ENCODE data around the gene EFHD1.
A peak's percentile ranks its signal among the peaks of the same experiment; 100 is the strongest.

The EFHD1 gene, protein sequence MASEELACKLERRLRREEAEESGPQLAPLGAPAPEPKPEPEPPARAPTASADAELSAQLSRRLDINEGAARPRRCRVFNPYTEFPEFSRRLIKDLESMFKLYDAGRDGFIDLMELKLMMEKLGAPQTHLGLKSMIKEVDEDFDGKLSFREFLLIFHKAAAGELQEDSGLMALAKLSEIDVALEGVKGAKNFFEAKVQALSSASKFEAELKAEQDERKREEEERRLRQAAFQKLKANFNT

DNA sequence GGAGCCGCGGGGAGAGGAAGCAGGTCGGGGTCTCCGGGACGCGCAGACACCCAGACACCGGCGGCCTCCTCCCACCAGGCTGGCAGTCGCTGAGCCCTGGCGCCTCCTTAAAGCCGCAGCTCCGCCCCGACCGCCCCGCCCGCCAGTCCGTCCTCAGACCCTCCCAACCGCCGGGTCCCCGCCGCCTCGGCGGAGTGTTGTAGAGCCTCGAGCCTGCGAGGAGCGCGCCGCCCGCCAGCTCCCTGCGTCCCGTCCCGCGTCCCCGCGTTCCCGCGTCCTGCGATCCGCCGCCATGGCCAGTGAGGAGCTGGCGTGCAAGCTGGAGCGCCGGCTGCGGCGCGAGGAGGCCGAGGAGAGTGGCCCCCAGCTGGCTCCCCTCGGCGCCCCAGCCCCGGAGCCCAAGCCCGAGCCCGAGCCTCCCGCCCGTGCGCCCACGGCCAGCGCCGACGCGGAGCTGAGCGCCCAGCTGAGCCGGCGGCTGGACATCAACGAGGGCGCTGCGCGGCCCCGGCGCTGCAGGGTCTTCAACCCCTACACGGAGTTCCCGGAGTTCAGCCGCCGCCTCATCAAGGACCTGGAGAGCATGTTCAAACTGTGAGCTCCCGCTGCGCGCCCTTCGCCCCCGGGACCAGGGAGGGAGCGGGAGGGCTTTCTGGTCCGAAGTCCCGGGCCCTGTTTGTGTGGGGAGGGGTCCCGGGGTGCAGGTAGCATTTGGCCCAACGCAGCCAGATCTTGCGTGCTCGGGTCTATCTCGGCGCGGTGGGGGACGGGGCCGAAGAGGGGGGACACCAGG lies at the start of gene EFHD1:
TSS of gene EFHD1 (plus strand) at position 192 of the 793 bp plus-strand sequence. CDS start at position 293, 101 bp downstream.
- DNase-seq: peak; percentile 21

GRCh38 chr2:232584238-232584637 lies 49.2 kb upstream of the EFHD1 start:
- no peak for DNase-seq

DNA sequence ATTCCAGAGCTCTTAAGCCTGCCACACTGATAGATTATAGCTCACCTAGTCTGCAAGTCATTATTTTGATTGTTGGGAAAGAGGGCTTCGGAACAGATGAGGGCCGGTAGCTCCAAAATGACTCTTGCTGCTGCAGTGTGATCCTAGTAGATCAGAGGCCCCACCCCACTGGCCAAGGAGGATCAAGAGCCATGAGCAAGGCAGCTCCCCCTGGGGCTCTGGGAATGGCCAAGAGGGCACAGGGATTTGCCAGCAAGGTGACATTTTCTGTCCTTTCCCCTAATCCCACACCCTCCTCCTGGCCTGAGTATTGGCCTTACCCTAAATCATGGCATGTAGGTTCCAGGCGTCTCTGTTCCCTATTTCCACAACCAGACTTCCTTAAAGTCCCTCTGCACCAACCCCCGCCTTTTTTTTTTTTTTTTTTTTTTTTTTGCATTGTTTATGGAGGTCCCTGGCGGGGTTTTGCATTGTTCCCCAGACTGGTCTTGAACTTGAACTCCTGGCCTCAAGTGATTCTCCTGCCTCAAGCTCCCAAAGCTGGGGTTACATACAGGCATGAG lies 46.4 kb upstream of the EFHD1 start:
- DNase-seq: no peak

GRCh38 chr2:232587512-232587911 lies 45.9 kb upstream of the EFHD1 start:
- no peak for DNase-seq

GRCh38 chr2:232588031-232588430 lies 45.4 kb upstream of the EFHD1 start:
- DNase-seq: no peak

GRCh38 chr2:232588680-232589585 lies 44.5 kb upstream of the EFHD1 start:
- DNase-seq: peak; percentile 42

DNA sequence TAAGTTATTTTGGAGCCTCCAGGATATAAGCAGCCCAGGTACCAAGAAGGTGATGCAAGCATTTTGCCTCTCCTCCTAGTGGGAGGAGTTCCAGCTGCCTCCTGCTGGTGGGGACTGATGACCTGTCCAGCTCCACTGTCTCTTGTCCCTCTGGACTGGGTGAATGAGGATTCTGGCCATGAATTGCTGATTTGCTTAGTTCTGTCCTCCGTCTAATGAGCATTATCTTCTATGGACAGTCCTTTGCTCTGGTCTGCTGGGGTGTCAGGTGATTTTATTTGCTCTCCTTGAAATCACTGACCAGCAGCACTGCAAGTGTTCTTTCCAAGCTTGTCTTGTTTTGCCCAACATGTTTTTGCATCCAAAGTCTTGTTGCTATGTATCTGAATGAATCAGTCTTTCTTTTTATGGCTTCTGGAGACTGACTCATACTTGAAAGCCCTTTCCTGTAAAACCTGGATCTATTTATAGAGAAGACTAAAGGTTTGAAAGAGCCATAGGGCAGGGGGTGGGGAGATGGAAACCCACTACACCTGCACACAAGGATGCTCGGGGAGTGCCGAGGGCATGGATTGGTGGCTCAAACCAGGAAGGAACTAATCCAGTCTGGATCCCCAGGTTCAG lies 40.5 kb upstream of the EFHD1 start:
- DNase-seq: peak; percentile 44

GRCh38 chr2:232593982-232594381 lies 39.4 kb upstream of the EFHD1 start:
- no peak for DNase-seq

- no peak for DNase-seq
Observed at GRCh38 chr2:232597362-232598079, 35.9 kb upstream of the EFHD1 start.

DNA sequence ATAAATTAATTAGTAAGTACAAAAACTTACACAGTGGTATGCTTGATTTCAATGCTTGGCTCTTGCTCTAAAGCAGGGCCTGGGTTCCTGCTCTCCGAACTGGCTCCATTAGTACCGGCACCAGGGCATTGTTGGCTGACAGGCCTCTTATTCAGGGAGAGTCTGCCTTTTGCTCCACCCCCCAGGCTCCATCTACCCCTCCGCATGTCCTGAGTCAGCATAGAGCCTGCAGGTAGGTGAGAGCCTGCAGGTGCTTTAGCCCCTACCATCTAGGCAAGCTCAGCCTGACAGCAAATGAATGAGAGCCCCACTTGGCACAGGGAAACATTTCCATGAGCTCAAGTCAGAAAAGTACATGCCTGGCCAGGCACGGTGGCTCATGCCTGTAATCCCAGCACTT lies 35.1 kb upstream of the EFHD1 start:
- no peak for DNase-seq

GRCh38 chr2:232600053-232600773 lies 33.2 kb upstream of the EFHD1 start:
- no peak for DNase-seq

DNA sequence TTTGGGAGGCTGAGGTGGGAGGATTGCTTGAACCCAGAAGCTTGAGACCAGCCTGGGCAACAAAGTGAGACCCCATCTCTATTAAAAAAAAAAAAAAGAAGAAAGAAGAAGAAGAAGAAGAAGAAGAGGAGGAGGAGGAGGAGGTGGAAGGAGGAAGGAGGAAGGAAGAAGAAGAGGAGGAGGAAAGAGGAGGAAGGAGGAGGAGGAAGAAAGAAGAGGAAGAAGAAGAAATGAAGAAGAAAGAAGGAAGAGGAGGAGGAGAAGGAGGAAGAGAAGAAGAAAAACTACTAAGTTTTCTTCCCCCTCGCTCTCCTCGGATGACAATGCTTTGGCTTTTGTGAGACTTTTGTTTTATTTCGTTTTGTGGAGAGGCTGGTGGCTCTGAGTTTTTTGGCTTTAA lies 30.1 kb upstream of the EFHD1 start:
- no peak for DNase-seq

GRCh38 chr2:232604535-232604934 lies 28.9 kb upstream of the EFHD1 start:
- no peak for DNase-seq

- no peak for DNase-seq
Observed at GRCh38 chr2:232607011-232607410, 26.4 kb upstream of the EFHD1 start.

DNA sequence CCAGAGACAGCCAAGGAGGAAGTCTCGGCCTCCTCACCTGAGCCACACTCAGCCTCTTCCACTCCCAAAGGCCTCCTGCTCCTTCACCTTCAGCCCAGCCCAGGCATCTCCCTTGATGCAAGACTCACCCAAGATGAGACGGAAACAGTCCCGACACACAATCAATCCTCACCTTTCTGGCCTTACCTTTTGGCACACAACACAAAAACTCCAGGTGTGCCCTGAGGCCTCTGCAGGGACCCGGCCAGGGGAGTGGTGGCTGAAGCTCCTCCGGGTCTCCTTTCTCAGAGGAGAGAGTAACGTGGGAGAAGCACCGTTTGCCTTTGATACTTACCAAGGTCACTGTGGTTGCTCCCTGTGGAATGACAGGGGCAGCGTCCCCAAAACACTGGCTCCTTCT lies 23.8 kb upstream of the EFHD1 start:
- DNase-seq: no peak

DNA sequence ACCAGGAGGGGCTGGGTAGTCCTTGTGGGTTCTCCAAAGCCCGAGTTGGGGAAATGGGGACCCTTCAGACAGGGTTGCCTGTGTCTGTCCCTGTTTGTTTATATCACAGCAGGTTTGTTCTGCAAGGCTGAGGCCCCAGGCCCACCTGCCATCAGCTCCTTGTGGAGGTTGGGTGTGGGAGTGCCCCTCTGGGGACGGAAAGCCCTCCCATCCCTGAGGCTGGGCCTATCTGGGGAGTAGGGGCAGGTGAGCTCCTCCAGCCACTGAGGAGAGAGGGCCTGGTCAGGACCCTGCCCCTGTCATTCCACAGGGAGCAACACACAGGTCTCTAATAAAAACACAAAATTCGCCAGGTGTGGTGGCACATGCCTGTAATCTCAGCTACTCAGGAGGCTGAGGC lies 23.3 kb upstream of the EFHD1 start:
- DNase-seq: no peak

- DNase-seq: no peak
Observed at GRCh38 chr2:232611061-232611460, 22.3 kb upstream of the EFHD1 start.

- peak; percentile 83 for DNase-seq
Observed at GRCh38 chr2:232611559-232612218, 21.7 kb upstream of the EFHD1 start.

DNA sequence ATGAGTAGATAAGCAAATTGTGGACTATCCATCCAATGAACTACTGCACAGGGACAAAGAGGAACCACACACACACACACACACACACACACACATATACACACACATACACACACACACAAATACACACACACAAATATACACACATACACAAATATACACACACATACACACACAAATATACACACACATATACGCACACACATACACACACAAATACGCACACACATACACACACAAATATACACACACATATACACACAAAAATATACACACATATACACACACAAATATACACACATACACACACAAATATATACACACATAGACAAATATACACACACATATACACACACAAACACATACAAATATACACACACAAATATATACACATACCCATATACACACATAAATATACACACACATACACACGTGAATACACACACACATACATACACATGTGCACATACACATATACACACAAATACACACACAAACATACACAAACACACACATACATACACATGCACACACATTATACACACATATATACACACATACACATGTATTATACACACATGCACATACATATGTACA lies 19.8 kb upstream of the EFHD1 start:
- DNase-seq: no peak

- DNase-seq: no peak
Observed at GRCh38 chr2:232615339-232615738, 18.1 kb upstream of the EFHD1 start.

All from T1000 (cell line).